ENCODE measurements around the gene TDRKH. TPM values are rescaled to one million over a fixed set of nuclear protein-coding genes. Genes with fewer than 3 reads are reported as not detected.

The TDRKH gene
- total and polyA plus RNA-seq, 3 donors from 2014 or later = 26.3 to 50.9 (median 31.5) TPM

DNA sequence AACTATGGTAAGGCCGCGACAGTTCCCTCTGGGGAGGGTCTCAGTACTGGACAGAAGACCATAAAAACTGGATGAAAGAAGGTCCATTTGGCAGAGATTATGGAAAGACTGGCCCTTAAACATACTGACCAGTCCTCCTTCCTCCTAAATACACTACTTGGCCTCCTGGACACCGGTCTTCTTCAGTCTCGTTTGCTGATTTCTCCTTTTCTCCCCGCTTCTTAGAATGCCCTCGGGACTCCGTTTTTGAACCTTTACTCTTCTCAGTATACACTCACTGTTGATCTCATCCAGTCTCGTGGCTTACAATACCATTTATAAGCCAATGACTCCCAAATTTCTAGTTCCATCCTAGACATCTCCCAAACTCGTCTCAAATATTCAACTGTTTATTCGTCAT, 26.3 kb downstream of the TDRKH start:
- Histone ChIP-seq H3K9me3 (no peaks in the 10 kb centered on the region), H3K4me1 (no peaks in the 10 kb centered on the region), H3K27me3 (no peaks in the 10 kb centered on the region), H3K4me3 (peak overlapping the region; percentile 79 to 85), H3K27ac (peak overlapping the region; percentile 80 to 84), H3K36me3 (ENCODE audit: low read depth, missing control alignments) (no peaks in the 10 kb centered on the region)
- intact Hi-C loops (cut with DNase I; ENCODE audit: low total_unique reads) = no loop called here
- whole genome bisulfite sequencing, 2 donors = 33 to 38% methylated on average over 10 of the region's 10 CpGs
- TF ChIP-seq, protein P1, sequence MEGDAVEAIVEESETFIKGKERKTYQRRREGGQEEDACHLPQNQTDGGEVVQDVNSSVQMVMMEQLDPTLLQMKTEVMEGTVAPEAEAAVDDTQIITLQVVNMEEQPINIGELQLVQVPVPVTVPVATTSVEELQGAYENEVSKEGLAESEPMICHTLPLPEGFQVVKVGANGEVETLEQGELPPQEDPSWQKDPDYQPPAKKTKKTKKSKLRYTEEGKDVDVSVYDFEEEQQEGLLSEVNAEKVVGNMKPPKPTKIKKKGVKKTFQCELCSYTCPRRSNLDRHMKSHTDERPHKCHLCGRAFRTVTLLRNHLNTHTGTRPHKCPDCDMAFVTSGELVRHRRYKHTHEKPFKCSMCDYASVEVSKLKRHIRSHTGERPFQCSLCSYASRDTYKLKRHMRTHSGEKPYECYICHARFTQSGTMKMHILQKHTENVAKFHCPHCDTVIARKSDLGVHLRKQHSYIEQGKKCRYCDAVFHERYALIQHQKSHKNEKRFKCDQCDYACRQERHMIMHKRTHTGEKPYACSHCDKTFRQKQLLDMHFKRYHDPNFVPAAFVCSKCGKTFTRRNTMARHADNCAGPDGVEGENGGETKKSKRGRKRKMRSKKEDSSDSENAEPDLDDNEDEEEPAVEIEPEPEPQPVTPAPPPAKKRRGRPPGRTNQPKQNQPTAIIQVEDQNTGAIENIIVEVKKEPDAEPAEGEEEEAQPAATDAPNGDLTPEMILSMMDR (IDR thresholded peaks at IDR 0.05) = no peak
- TF ChIP-seq POLR2A (IDR thresholded peaks at IDR 0.05) = no peak
- DNase-seq = no peak

DNA sequence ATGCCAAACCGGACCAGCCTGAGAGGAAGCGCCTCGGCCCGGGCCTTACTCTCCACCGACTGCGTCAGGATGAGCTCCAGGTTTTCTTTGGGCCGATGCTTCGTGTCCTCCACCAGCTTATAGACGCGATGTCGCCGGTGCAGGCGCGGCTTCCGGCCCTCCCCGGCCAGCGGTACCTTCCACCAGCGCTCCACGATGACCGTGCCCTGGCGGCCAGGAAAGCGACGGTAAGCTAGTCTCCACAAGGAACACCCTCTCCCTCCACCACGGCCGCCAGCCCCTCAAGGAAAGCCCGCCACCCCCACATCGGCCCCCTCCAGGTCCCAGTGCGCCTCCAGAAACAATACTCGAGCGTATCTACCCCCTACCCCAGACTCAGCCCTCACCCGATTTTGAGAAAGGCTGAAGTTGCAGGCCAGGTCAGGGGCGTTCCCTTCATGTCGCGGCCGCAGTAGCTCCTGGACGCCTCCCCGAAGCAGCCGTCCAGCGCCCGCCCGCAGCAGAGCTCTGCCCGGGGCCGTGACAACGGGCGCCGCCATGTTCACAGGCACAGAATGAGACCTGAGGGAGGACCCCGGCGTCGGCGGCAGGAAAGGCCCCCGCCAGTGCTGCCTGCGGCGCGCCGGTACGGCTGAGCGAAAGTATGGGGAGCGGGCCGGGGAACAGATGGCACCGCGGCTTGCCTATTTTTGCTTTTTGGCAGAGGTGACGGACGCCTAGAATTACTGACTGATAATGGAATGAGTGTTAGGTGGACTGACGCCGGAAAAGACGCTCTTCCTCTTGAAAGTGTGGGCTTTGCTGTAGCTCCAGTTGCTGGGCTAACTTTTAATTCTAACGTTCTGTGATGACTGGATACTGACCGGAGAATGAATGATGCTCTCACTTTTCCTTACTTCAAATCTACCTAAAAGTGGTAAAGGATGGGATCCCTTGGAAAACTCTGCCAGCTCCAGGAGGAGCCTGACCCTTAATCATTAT, 27.1 kb downstream of the TDRKH start, which contains the start of gene MRPL9:
MRPL9 (minus strand) TSS at position 556 of the 981 bp plus-strand sequence; CDS start at position 539, 17 bp downstream.
- no peaks in the 10 kb centered on the region for H3K4me1 ChIP-seq
- WGBS, 2 donors = 1 to 2% methylated on average over 35 to 60 of the region's 68 CpGs
- no peaks in the 10 kb centered on the region for H3K9me3 ChIP-seq
- peak within 1 kb of the TSS; percentile 79 to 85 for H3K4me3 ChIP-seq
- DNase-seq = peak; percentile 92
- H3K36me3 ChIP-seq (ENCODE audit: low read depth, missing control alignments) = no peaks in the 10 kb centered on the region
- no peaks in the 10 kb centered on the region for H3K27me3 ChIP-seq
- intact Hi-C loops (cut with DNase I; ENCODE audit: low total_unique reads) = no loop called here
- no peak for TF ChIP-seq POLR2A (IDR thresholded peaks at IDR 0.05)
- TF ChIP-seq, protein P1 (IDR thresholded peaks at IDR 0.05) = peak in 1 of 3 experiments; percentile 10
- H3K27ac ChIP-seq = peak within 1 kb of the TSS; percentile 80 to 84

DNA sequence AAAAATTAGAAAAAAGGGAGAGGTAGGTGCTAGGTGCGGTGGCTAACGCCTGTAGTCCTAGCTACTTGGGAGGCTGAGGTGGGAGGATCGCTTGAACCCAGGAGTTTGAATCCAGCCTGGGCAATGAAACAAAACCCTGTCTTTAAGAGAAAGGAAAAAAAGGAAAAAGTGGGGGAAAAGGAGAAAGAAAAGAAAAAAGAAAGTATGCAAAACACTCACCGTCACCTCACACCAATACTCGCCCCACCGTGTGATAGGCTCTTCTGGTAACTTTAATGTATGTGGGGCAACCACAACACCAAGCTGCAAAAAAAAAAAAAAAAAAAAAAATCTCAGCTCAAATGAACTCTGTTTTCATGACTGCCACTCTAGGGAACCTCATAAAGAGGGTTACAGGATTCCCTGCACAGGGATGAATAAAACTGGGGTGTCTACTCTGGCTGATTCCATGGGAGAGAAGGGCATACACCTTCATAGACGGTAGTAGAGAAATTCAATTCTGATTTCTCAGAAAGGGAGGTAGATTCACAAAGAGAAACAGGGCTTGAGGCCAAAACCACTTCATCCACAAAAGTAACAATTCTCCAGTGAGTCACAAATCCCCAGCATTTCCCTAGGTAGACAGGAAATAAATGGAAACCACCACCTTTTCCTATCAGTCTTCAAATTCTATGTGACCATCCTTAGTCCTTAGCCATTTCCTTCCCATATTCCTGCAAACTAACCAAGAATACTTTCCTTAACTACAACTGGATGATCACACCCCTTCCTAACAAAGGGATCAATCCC, 29.5 kb downstream of the TDRKH start:
- no peaks in the 10 kb centered on the region for H3K27me3 ChIP-seq

DNA sequence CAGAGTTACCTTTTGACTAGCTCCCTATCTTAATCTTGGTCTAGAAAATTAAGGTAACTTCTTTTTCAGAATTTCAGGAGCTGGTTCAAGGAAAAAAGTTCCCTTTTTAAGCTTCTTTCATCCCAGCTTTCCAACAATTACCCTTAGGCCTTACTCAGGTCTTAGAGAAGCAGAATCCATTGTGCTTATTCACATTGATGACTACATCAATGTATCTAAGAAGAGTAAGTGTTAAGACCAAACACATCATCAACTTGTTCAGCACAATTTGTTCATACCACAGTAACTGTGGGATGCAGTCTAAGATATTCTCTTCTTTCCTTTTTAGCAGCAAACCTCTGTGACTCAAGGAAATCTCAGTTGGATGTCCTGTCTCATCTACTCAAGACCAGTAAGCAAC, 31.1 kb downstream of the TDRKH start:
- H3K36me3 ChIP-seq (ENCODE audit: low read depth, missing control alignments) = no peaks in the 10 kb centered on the region
- H3K4me1 ChIP-seq = no peaks in the 10 kb centered on the region
- TF ChIP-seq, protein P1 (IDR thresholded peaks at IDR 0.05) = no peak
- no peak for TF ChIP-seq POLR2A (IDR thresholded peaks at IDR 0.05)
- no peak for DNase-seq
- intact Hi-C loops (cut with DNase I; ENCODE audit: low total_unique reads) = no loop called here
- H3K9me3 ChIP-seq = no peaks in the 10 kb centered on the region
- H3K27me3 ChIP-seq = no peaks in the 10 kb centered on the region
- H3K27ac ChIP-seq = no peak overlapping the region
- no peak overlapping the region for H3K4me3 ChIP-seq

More for the DNA sequence above, 29.5 kb downstream of the TDRKH start:
- DNase-seq = no peak
- H3K4me3 ChIP-seq = no peak overlapping the region
- no peak for TF ChIP-seq POLR2A (IDR thresholded peaks at IDR 0.05)
- TF ChIP-seq, protein P1 (IDR thresholded peaks at IDR 0.05) = no peak
- no peaks in the 10 kb centered on the region for H3K4me1 ChIP-seq
- no peak overlapping the region for H3K27ac ChIP-seq
- H3K36me3 ChIP-seq (ENCODE audit: low read depth, missing control alignments) = no peaks in the 10 kb centered on the region
- H3K9me3 ChIP-seq = no peaks in the 10 kb centered on the region
- intact Hi-C loops (cut with DNase I; ENCODE audit: low total_unique reads) = no loop called here
- 86 to 96% methylated on average over 7 of the region's 7 CpGs for WGBS, 2 donors

All from testis (tissue), 3 donors.